Cerebellar cortex (tissue), 1 donor: ENCODE data around the gene LGI2.
A peak's percentile ranks its signal among the peaks of the same experiment; 100 is the strongest.

Source experiments
- DNase-seq: peaks from one replicate; pipeline ENCODE4 v3.0.0-alpha.2; 2015; ENCODE audit warnings: low spot score

The LGI2 gene

DNA sequence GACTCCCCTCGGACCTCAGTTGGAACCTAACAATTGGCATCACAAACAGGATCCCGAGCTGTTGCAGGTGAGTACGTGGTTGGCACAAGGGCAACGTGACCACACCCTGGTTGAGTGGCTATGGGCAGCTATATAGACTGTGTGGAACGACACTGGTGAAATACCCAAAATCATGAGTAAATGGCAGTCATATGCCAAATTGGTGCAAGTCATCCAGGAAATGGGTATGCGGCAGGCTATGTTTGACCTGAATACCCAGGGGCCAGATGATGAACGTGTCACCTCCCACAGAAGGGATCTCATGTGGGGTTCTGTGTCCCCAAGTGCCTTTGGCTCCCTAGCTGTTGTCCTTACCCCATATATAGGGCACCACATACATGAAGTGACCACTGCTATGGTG, 64.7 kb downstream of the LGI2 start:
- no peak for DNase-seq

GRCh38 chr4:24965627-24966026, 65.1 kb downstream of the LGI2 start:
- no peak for DNase-seq

GRCh38 chr4:24963277-24963676, 67.5 kb downstream of the LGI2 start:
- DNase-seq, result no peak

DNA sequence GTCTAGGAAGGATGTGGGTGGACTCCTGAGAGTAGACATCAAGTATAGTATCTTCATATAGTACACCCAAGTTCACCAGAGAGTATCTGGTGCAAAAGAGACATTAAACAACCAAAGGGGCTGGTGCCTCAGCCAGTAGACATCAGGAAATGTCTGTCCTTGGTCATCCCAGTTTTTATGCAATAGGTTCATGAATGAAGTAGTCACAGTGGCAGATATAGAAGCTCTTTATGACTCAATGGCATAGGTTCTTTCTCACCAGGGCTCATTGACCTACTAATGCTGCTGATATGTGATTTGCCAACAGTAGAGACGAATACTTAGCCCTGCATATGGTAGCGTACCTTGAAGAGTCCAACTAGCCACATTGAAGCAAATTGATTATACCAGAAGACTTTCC, 72.9 kb downstream of the LGI2 start:
- no peak for DNase-seq

GRCh38 chr4:24956763-24957162, 74.0 kb downstream of the LGI2 start:
- DNase-seq, result no peak

- DNase-seq, result no peak
These were observed 74.7 kb downstream of the LGI2 start for GRCh38 chr4:24956091-24956490.

- no peak for DNase-seq
These were observed 78.1 kb downstream of the LGI2 start for GRCh38 chr4:24952667-24953066.

- DNase-seq, result peak; percentile 34
These were observed 80.8 kb downstream of the LGI2 start for GRCh38 chr4:24949970-24950369.
